DND-41 (cell line): ENCODE measurements around the gene BRDT.

Source experiments
- EZH2 ChIP-seq: IDR thresholded peaks from 3 replicates; pipeline ENCODE4 v1.6.1; 2012; ENCODE audit warnings: borderline replicate concordance, low read depth, mild to moderate bottlenecking, moderate library complexity, low read length, inconsistent platforms; ENCODE audit not compliant: severe bottlenecking
- TF ChIP-seq, protein P1 (sequence below): IDR thresholded peaks from 2 replicates; pipeline ENCODE4 v1.5.1; 2012; ENCODE audit warnings: borderline replicate concordance, low read length, moderate library complexity, mild to moderate bottlenecking; ENCODE audit not compliant: poor library complexity, severe bottlenecking; ENCODE audit errors: extremely low read depth

DNA sequence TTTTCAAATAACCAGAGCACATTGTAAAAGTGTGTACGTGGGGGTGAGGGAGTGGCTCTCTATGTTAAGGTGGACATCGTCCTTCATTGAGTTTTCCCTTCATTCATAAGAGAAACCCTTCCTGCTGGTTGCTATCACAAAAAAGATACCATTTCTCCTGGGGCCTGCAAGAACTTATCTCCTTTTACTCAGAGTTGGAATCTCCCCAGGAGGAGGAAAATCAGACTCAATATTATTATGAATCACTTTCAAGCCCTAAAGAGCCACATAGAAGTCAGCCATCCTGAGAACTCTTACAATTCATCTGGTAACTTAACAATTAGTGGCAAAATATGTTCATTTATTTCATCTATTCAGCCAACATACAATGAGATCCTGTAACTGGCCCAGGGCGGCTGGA lies 36.2 kb upstream of the BRDT start:
- TF ChIP-seq, protein P1, sequence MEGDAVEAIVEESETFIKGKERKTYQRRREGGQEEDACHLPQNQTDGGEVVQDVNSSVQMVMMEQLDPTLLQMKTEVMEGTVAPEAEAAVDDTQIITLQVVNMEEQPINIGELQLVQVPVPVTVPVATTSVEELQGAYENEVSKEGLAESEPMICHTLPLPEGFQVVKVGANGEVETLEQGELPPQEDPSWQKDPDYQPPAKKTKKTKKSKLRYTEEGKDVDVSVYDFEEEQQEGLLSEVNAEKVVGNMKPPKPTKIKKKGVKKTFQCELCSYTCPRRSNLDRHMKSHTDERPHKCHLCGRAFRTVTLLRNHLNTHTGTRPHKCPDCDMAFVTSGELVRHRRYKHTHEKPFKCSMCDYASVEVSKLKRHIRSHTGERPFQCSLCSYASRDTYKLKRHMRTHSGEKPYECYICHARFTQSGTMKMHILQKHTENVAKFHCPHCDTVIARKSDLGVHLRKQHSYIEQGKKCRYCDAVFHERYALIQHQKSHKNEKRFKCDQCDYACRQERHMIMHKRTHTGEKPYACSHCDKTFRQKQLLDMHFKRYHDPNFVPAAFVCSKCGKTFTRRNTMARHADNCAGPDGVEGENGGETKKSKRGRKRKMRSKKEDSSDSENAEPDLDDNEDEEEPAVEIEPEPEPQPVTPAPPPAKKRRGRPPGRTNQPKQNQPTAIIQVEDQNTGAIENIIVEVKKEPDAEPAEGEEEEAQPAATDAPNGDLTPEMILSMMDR, result no peak
- TF ChIP-seq EZH2, result no peak
